ENCODE results near the gene ITK. TPM values are rescaled to one million over a fixed set of nuclear protein-coding genes. Genes with fewer than 3 reads are reported as not detected.

ITK gene
- total and polyA plus RNA-seq, 2 of the 8 experiments (the other 6 are each of a cell fraction or from before 2014, with no cell fraction given), result 0.05 TPM; not detected in 1

DNA sequence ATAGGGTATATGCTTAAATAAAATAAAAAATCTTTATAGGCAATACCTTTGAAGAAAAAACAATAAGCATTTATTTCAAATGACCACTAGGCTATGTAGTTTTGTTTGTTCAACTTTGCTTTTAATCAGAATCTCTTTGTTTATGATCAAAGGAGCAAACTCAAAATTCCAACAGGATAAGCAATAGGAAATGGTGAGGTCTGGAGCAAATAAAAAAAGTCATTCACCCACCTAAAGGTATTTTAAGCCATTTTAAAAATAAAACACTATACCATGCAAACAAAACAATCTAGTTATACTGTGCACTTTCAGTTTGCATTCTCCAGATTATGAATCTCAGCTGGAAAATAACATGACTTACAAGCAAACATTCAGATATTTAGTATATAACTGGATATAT is 50.0 kb downstream of the ITK start:
- Histone ChIP-seq H3K14ac (ENCODE audit: insufficient read length) (no peak overlapping the region), H2AFZ (ENCODE audit: low read length) (no peak overlapping the region), H3K36me3 (ENCODE audit: control insufficient read depth in 2 of 4, insufficient read depth in 4 of 4, low read length in 3 of 4) (no peaks in the 10 kb centered on the region), H3K4me1 (replicated peaks in 1 of 4; ENCODE audit: control insufficient read depth in 3 of 4, insufficient read depth in 4 of 4, low read length in 3 of 4) (no peaks in the 10 kb centered on the region; a peak in 1 of 7 replicates), H2BK5ac (ENCODE audit: low read depth, low read length) (no peak overlapping the region), H3K4me3 (ENCODE audit: extremely low read depth in 1 of 4, insufficient read depth in 2 of 4, low read depth in 3 of 4, low read length in 4 of 4) (no peak overlapping the region), H2BK12ac (ENCODE audit: low read depth, low read length) (no peak overlapping the region), H3K56ac (replicated peaks; ENCODE audit: insufficient read length, low read depth, low read length) (no peak overlapping the region), H3K9me3 (ENCODE audit: insufficient read depth in 2 of 2, low read depth in 1 of 2, low read length in 1 of 2) (no peaks in the 10 kb centered on the region), H2BK15ac (ENCODE audit: low read length) (no peak overlapping the region), H2BK120ac (replicated peaks; ENCODE audit: low read depth, low read length) (no peak overlapping the region), H4K8ac (ENCODE audit: extremely low read depth, insufficient read depth, low read length) (no peak overlapping the region), H3K23ac (ENCODE audit: insufficient read length) (no peak overlapping the region), H3K23me2 (ENCODE audit: low read depth, low read length) (no peaks in the 10 kb centered on the region; the same call in 1 of the 2 replicates), H2AK5ac (ENCODE audit: low read depth, low read length) (no peak overlapping the region), H3K27ac (ENCODE audit: low read depth, low read length) (no peak overlapping the region), H3K79me1 (ENCODE audit: low read depth, low read length) (no peaks in the 10 kb centered on the region), H4K20me1 (replicated peaks in 1 of 2; ENCODE audit: control insufficient read depth in 1 of 2, insufficient read depth in 2 of 2, low read length in 2 of 2) (no peaks in the 10 kb centered on the region), H3K9ac (replicated peaks in 1 of 4; ENCODE audit: extremely low read depth in 1 of 4, low read depth in 3 of 4, low read length in 3 of 4) (no peak overlapping the region), H3K4ac (replicated peaks; ENCODE audit: insufficient read length, low read depth, low read length) (no peak overlapping the region), H3K4me2 (ENCODE audit: insufficient read depth in 1 of 2, low read depth in 2 of 2, low read length in 2 of 2) (no peak overlapping the region), H4K5ac (ENCODE audit: insufficient read length, low read depth, low read length) (no peak overlapping the region), H3K18ac (ENCODE audit: extremely low read depth, low read length) (no peak overlapping the region), H3K27me3 (replicated peaks in 1 of 4; ENCODE audit: control insufficient read depth in 3 of 4, extremely low read depth in 1 of 4, insufficient read depth in 3 of 4, low read length in 3 of 4) (no peaks in the 10 kb centered on the region), H3K79me2 (ENCODE audit: control insufficient read depth in 1 of 2, insufficient read depth in 2 of 2, low read length in 2 of 2) (no peaks in the 10 kb centered on the region), H4K91ac (replicated peaks; ENCODE audit: insufficient read length, low read length) (no peak overlapping the region), H2BK20ac (ENCODE audit: low read length) (no peak overlapping the region)
- CTCF ChIA-PET (ENCODE audit: partially characterized antibody), result interaction anchor here (0.7 kb wide), 2 partner anchors 13 to 68 kb away, joined by 3 to 4 read pairs; no protein-coding TSS in a partner anchor
- POLR2A ChIA-PET (ENCODE audit: partially characterized antibody), result no interaction called here
- DNase-seq (ENCODE audit: low read depth in 1 of 2, low spot score in 2 of 2) (no peak), FAIRE-seq (no peak)
- TF ChIP-seq, protein P1, sequence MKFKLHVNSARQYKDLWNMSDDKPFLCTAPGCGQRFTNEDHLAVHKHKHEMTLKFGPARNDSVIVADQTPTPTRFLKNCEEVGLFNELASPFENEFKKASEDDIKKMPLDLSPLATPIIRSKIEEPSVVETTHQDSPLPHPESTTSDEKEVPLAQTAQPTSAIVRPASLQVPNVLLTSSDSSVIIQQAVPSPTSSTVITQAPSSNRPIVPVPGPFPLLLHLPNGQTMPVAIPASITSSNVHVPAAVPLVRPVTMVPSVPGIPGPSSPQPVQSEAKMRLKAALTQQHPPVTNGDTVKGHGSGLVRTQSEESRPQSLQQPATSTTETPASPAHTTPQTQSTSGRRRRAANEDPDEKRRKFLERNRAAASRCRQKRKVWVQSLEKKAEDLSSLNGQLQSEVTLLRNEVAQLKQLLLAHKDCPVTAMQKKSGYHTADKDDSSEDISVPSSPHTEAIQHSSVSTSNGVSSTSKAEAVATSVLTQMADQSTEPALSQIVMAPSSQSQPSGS (IDR thresholded peaks at IDR 0.05; ENCODE audit: low read length), result no peak

Data from H1 (cell line).